IMR-90 (cell line): ENCODE measurements around the gene NDOR1. TPM values are rescaled to one million over a fixed set of nuclear protein-coding genes. Genes with fewer than 3 reads are reported as not detected.

Source experiments
- ATAC-seq: fragments of 200-7000 bp; cut with Tn5 transposase; 2 replicates; pipeline ENCODE4 v1.9.1; 2020; ENCODE audit warnings: low read depth, mild to moderate bottlenecking, moderate library complexity
- BruUV-seq: library from RNA; stranded (reverse); fragments of 400-500 nt; replicated peaks from 2 replicates; lab custom pipeline; 2021; lab: Mats Ljungman, UMichigan
- CTCF ChIA-PET: fragments of 300-600 bp; formaldehyde crosslinking; extraction: SDS; loops from one replicate; lab custom pipeline; 2021; ENCODE audit warnings: antibody characterized with exemption; lab: Yijun Ruan, JAX
- POLR2A ChIA-PET: fragments of 300-600 bp; sonication (Branson Sonifier 250); formaldehyde crosslinking; loops from one replicate; lab custom pipeline; 2022; ENCODE audit warnings: antibody characterized with exemption; ENCODE audit not compliant: unreplicated experiment; lab: Charles Lee
- DNase-seq: peaks from one replicate; pipeline ENCODE4 v3.0.0; 2013
- H2AFZ ChIP-seq: replicated peaks from 2 replicates; pipeline ENCODE3; 2013; ENCODE audit warnings: low read length, mild to moderate bottlenecking; ENCODE audit not compliant: poor library complexity
- H2AK5ac ChIP-seq: 2 replicates; pipeline ENCODE4 v1.6.1; 2013; ENCODE audit warnings: low read depth, low read length, inconsistent platforms
- H2AK9ac ChIP-seq: replicated peaks from 2 replicates; pipeline ENCODE3; 2013; ENCODE audit warnings: mild to moderate bottlenecking, low read depth, low read length, moderate library complexity; ENCODE audit not compliant: poor library complexity
- H2BK120ac ChIP-seq: 2 replicates; pipeline ENCODE4 v1.6.1; 2013; ENCODE audit warnings: low read depth, low read length, inconsistent platforms
- H2BK15ac ChIP-seq: 3 replicates; pipeline ENCODE4 v1.6.1; 2013; ENCODE audit warnings: low read depth, low read length, inconsistent platforms
- H2BK20ac ChIP-seq: 2 replicates; pipeline ENCODE4 v1.6.1; 2013; ENCODE audit warnings: low read depth, mild to moderate bottlenecking, inconsistent platforms, low read length, moderate library complexity
- H2BK5ac ChIP-seq: 2 replicates; pipeline ENCODE4 v1.6.1; 2013; ENCODE audit warnings: mild to moderate bottlenecking, low read depth, low read length, inconsistent platforms; ENCODE audit not compliant: poor library complexity, severe bottlenecking
- H3K14ac ChIP-seq: replicated peaks from 2 replicates; pipeline ENCODE4 v1.6.1; 2013; ENCODE audit warnings: low read depth, low read length, inconsistent platforms
- H3K18ac ChIP-seq: 2 replicates; pipeline ENCODE4 v1.6.1; 2013; ENCODE audit warnings: low read depth, low read length, control low read depth
- H3K23ac ChIP-seq: 2 replicates; pipeline ENCODE4 v1.6.1; 2013; ENCODE audit warnings: low read depth, low read length, inconsistent platforms
- H3K27ac ChIP-seq: 2 replicates; pipeline ENCODE4 v1.5.1; 2013; ENCODE audit warnings: mild to moderate bottlenecking, control low read depth, low read length; ENCODE audit not compliant: insufficient read depth
- H3K27me3 ChIP-seq: 2 replicates; pipeline ENCODE4 v1.6.1; 2013; ENCODE audit warnings: low read length; ENCODE audit not compliant: control insufficient read depth, insufficient read depth
- H3K36me3 ChIP-seq: 2 replicates; pipeline ENCODE4 v1.6.1; 2013; ENCODE audit warnings: low read length, mixed read lengths; ENCODE audit not compliant: control insufficient read depth, insufficient read depth
- H3K4ac ChIP-seq: 2 replicates; pipeline ENCODE4 v1.6.1; 2013; ENCODE audit warnings: low read depth, low read length, inconsistent platforms
- H3K4me1 ChIP-seq: 2 replicates; pipeline ENCODE4 v1.6.1; 2013; ENCODE audit warnings: low read length, mixed read lengths; ENCODE audit not compliant: control insufficient read depth, insufficient read depth
- H3K4me2 ChIP-seq: 2 replicates; pipeline ENCODE4 v1.6.1; 2013; ENCODE audit warnings: low read depth, mild to moderate bottlenecking, control low read depth, low read length, moderate library complexity
- H3K4me3 ChIP-seq: 2 replicates; pipeline ENCODE4 v1.5.1; 2013; ENCODE audit warnings: low read depth, mild to moderate bottlenecking, control low read depth, low read length, moderate library complexity; ENCODE audit not compliant: insufficient read depth
- H3K56ac ChIP-seq: 2 replicates; pipeline ENCODE4 v1.6.1; 2013; ENCODE audit warnings: low read length, inconsistent platforms; ENCODE audit not compliant: insufficient read depth; ENCODE audit errors: extremely low read depth
- H3K79me1 ChIP-seq, 2 experiments: 2 replicates each; pipeline ENCODE4 v1.6.1; 2013; ENCODE audit warnings: low read length in 2 of 2, inconsistent platforms in 1 of 2, low read depth in 1 of 2
- H3K9ac ChIP-seq: 2 replicates; pipeline ENCODE4 v1.6.1; 2013; ENCODE audit warnings: low read depth, low read length, control low read depth
- H3K9me1 ChIP-seq: 2 replicates; pipeline ENCODE4 v1.6.1; 2013; ENCODE audit warnings: low read length, inconsistent platforms; ENCODE audit not compliant: insufficient read depth
- H3K9me3 ChIP-seq: 2 replicates; pipeline ENCODE4 v1.6.1; 2013; ENCODE audit warnings: low read length; ENCODE audit not compliant: control insufficient read depth, insufficient read depth
- H4K20me1 ChIP-seq: 2 replicates; pipeline ENCODE4 v1.6.1; 2013; ENCODE audit warnings: low read length, inconsistent platforms; ENCODE audit not compliant: insufficient read depth
- H4K5ac ChIP-seq: 2 replicates; pipeline ENCODE4 v1.6.1; 2013; ENCODE audit warnings: mild to moderate bottlenecking, low read depth, low read length, control low read depth
- H4K8ac ChIP-seq, 2 experiments: 2 replicates each; pipeline ENCODE4 v1.6.1; 2013; ENCODE audit warnings: low read depth in 2 of 2, low read length in 2 of 2, control low read depth in 1 of 2, inconsistent platforms in 1 of 2
- H4K91ac ChIP-seq: 2 replicates; pipeline ENCODE4 v1.6.1; 2013; ENCODE audit warnings: low read depth, low read length, inconsistent platforms; ENCODE audit not compliant: insufficient read depth
- FOS ChIP-seq: fragments of 150-350 bp; IDR thresholded peaks from 2 replicates; pipeline ENCODE4 v1.6.1; 2016; ENCODE audit warnings: low read depth, low read length
- MAFK ChIP-seq: IDR thresholded peaks from 2 replicates; pipeline ENCODE4 v1.6.1; 2012; ENCODE audit warnings: low read depth, low read length, improper control_type of control experiment
- MAZ ChIP-seq: IDR thresholded peaks from 2 replicates; pipeline ENCODE4 v1.6.1; 2012; ENCODE audit warnings: low read depth, mild to moderate bottlenecking, low read length, improper control_type of control experiment, moderate library complexity, borderline replicate concordance
- MXI1 ChIP-seq: IDR thresholded peaks from 2 replicates; pipeline ENCODE4 v1.6.1; 2012; ENCODE audit warnings: low read depth, mild to moderate bottlenecking, low read length, moderate library complexity, borderline replicate concordance
- RAD21 ChIP-seq: IDR thresholded peaks from 2 replicates; pipeline ENCODE4 v1.6.1; 2012; ENCODE audit warnings: low read length, improper control_type of control experiment
- RFX5 ChIP-seq: IDR thresholded peaks from 2 replicates; pipeline ENCODE4 v1.8.0; 2012; ENCODE audit warnings: low read depth, mild to moderate bottlenecking, low read length, moderate library complexity
- WGBS, 2 experiments: methylation state at CpG; one replicate each; pipeline versions ENCODE4 v1.1.5 to v1.1.7; 2013; ENCODE audit warnings: missing lambda C conversion rate in 2 of 2; ENCODE audit not compliant: insufficient read length in 1 of 2; ENCODE audit errors: extremely low coverage in 2 of 2; 5-methylcytosine and 5-hydroxymethylcytosine counted together
- dilution Hi-C: fragments of 300-500 bp; cut with HindIII; formaldehyde crosslinking; loops from one replicate; pipeline ENCODE4 v1.14.3; 2018; ENCODE audit warnings: low sequenced_read_pairs; ENCODE audit not compliant: unreplicated experiment
- in situ Hi-C: fragments of 300-500 bp; cut with MboI; formaldehyde crosslinking; loops from 3 replicates; pipeline ENCODE4 v1.14.3; 2019; ENCODE audit warnings: low sequenced_read_pairs, inconsistent platforms, mixed read lengths
- intact Hi-C: fragments of 100-400 bp; cut with micrococcal nuclease; formaldehyde crosslinking; loops from 2 replicates; pipeline ENCODE4 v1.10.0; 2022
- polyA plus RNA-seq, 3 experiments: library from polyadenylated mRNA; depleted of rRNA; stranded (reverse); fragments of >200 nt; gene quantifications; 2 replicates each; pipeline ENCODE4 v1.2.3, GENCODE V29; 2012; ENCODE audit warnings: low replicate concordance in 1 of 3
- total RNA-seq: library from RNA; depleted of rRNA; stranded (reverse); fragments of >200 nt; gene quantifications from 2 replicates; pipeline ENCODE4 v1.2.3, GENCODE V29; 2012

The NDOR1 gene
- total and polyA plus RNA-seq, 2 of the 4 experiments (the other 2 are of a cell fraction): 0.90 to 10.6 TPM

DNA sequence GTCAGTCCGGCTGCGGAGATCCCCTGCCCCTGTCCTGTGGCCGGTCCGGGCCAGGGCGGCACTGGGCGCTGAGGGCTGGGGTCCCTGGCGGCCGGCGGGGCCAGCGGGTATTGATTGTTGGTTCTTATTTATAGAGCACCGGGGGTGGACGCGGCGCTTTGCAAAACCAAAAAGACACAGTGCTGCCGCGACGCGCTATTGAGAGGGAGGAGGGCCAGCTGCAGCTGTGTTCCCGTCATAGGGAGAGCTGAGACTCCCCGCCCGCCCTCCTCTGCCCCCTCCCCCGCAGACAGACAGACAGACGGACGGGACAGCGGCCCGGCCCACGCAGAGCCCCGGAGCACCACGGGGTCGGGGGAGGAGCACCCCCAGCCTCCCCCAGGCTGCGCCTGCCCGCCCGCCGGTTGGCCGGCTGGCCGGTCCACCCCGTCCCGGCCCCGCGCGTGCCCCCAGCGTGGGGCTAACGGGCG lies 38.2 kb upstream of the NDOR1 start:
- DNase-seq (no peak), ATAC-seq (no peak)
- Histone ChIP-seq H2AFZ (no peak overlapping the region), H2BK15ac (no peak overlapping the region), H3K9me3 (no peaks in the 10 kb centered on the region), H4K20me1 (no peaks in the 10 kb centered on the region), H3K4ac (no peak overlapping the region), H3K36me3 (no peaks in the 10 kb centered on the region), H3K27ac (no peak overlapping the region), H4K5ac (no peak overlapping the region), H3K18ac (no peak overlapping the region), H3K4me2 (no peak overlapping the region), H2AK9ac (no peak overlapping the region), H3K4me3 (no peak overlapping the region), H3K14ac (no peak overlapping the region), H4K91ac (no peak overlapping the region), H3K56ac (no peak overlapping the region), H2BK120ac (no peak overlapping the region), H2BK5ac (no peak overlapping the region), H3K4me1 (peaks cover 4% of the 10 kb centered on the region; the same call in 1 of the 2 replicates), H3K79me1 (no peaks in the 10 kb centered on the region), H3K27me3 (peaks cover 91% of the 10 kb centered on the region), H2BK20ac (no peak overlapping the region), H4K8ac (no peak overlapping the region), H2AK5ac (no peak overlapping the region), H3K9ac (no peak overlapping the region), H3K23ac (no peak overlapping the region), H3K9me1 (no peaks in the 10 kb centered on the region)
- no CpG with 5 or more reads among the region's 44 CpGs for WGBS, 2 experiments
- dilution Hi-C loops (no loop called here), intact Hi-C loops (no loop called here), in situ Hi-C loops (no loop called here)
- POLR2A ChIA-PET: no interaction called here
- CTCF ChIA-PET: no interaction called here
- no TSS peak for BruUV-seq
- no peak for TF ChIP-seq MAFK
- no peak for TF ChIP-seq RAD21
- no peak for TF ChIP-seq RFX5
- no peak for TF ChIP-seq MXI1
- TF ChIP-seq FOS: no peak
- no peak for TF ChIP-seq MAZ
